ENCODE results near the gene OGG1. TPM values are rescaled to one million over a fixed set of nuclear protein-coding genes. Genes with fewer than 3 reads are reported as not detected.

OGG1 gene
- polyA plus RNA-seq, 2 of the 4 experiments (the other 2 are of a cell fraction) = 18.1 to 21.2 TPM

DNA sequence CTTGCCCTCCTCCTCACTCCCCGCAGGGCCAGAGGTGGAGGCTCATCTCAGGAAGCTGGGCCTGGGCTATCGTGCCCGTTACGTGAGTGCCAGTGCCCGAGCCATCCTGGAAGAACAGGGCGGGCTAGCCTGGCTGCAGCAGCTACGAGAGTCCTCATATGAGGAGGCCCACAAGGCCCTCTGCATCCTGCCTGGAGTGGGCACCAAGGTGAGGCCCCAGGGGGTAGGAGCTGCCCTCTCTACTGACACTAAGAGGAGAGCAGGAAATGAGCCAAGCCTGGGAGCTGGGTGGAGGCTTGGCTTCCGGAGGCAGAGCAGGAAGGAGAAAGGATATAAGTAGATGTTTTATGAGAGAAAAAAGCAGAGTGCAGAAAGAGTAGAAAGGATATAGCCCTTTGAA, 4.9 kb downstream of the OGG1 start:
- DNase-seq (ENCODE audit: low read depth in 1 of 2, low spot score in 1 of 2) (no peak), FAIRE-seq (no peak), ATAC-seq (no peak)
- Histone ChIP-seq H3K9me3 (no peaks in the 10 kb centered on the region), H3K4me3 (no peak overlapping the region), H3K4me2 (no peak overlapping the region), H3K4me1 (peaks cover 9% of the 10 kb centered on the region; the same call in 2 of the 3 replicates), H3K27ac (no peak overlapping the region)
- POLR2A ChIA-PET = interaction anchor here (0.6 kb wide), 1 partner anchor 177 kb away, joined by 3 read pairs; no protein-coding TSS in a partner anchor
- CTCF ChIA-PET = interaction anchor here (0.7 to 2.3 kb wide), 4 partner anchors 33 to 251 kb away, joined by 3 to 8 read pairs (median 4); no protein-coding TSS in a partner anchor
- 88% methylated on average over 8 of the region's 8 CpGs for WGBS (ENCODE audit: missing lambda C conversion rate)
- TF ChIP-seq CEBPB (IDR thresholded peaks at IDR 0.05) (no peak), ZFP36 (IDR thresholded peaks at IDR 0.05; ENCODE audit: borderline replicate concordance, partially characterized antibody) (no peak), ZSCAN20 (CRISPR knock-in tag; IDR thresholded peaks at IDR 0.05) (no peak), RAD21 (conservative IDR thresholded peaks at IDR 0.05 in 1 of 2, IDR thresholded peaks at IDR 0.05 in 1 of 2) (no peak), HDAC2 (IDR thresholded peaks at IDR 0.05) (no peak), JUN (IDR thresholded peaks at IDR 0.05) (no peak), TP53 (CRISPR knock-in tag; IDR thresholded peaks at IDR 0.05) (no peak), NR3C1 (IDR thresholded peaks at IDR 0.05) (no peak), GATA3 (IDR thresholded peaks at IDR 0.05; ENCODE audit: borderline replicate concordance) (no peak), HOXB5 (CRISPR knock-in tag; IDR thresholded peaks at IDR 0.05) (no peak), CBX2 (IDR thresholded peaks at IDR 0.05; ENCODE audit: borderline replicate concordance, low read depth) (no peak), PHF8 (IDR thresholded peaks at IDR 0.05; ENCODE audit: borderline replicate concordance, low read depth) (no peak), FOSL2 (IDR thresholded peaks at IDR 0.05) (no peak), FOSL2 (CRISPR knock-in tag; IDR thresholded peaks at IDR 0.05) (no peak), BHLHE40 (IDR thresholded peaks at IDR 0.05; ENCODE audit: low read depth, low read length) (no peak), POLR2A (IDR thresholded peaks at IDR 0.05; ENCODE audit: low read length) (no peak), POLR2AphosphoS2 (conservative IDR thresholded peaks at IDR 0.05; ENCODE audit: low read length) (no peak)
- TF ChIP-seq, protein P1, sequence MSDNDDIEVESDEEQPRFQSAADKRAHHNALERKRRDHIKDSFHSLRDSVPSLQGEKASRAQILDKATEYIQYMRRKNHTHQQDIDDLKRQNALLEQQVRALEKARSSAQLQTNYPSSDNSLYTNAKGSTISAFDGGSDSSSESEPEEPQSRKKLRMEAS (IDR thresholded peaks at IDR 0.05) = no peak
- TF ChIP-seq, protein P2, sequence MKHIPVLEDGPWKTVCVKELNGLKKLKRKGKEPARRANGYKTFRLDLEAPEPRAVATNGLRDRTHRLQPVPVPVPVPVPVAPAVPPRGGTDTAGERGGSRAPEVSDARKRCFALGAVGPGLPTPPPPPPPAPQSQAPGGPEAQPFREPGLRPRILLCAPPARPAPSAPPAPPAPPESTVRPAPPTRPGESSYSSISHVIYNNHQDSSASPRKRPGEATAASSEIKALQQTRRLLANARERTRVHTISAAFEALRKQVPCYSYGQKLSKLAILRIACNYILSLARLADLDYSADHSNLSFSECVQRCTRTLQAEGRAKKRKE (CRISPR knock-in tag; IDR thresholded peaks at IDR 0.05; ENCODE audit: low read depth) = no peak

DNA sequence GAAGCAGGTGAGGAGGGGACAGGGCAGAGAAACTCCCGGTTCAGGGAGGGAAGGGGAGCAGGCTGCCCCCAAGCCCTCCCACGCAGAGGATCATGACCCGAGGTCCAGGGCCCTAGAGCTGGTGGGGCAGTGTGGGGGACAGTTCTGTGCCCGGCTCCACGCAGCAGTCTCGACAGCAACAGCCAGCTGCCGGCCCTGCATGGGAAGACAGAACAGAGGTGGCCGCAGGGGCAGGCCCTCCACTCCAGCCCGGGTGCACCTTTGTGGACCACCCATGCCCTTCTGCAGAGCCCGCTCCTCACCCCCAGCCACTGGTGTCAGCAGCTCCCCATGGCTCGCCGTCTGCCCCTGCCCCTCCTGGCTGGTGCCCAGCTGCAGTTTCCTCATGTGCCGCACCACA, 7.7 kb downstream of the OGG1 start:
- TF ChIP-seq MAFK (IDR thresholded peaks at IDR 0.05; ENCODE audit: partially characterized antibody) (no peak), KDM1A (IDR thresholded peaks at IDR 0.05; ENCODE audit: low read depth) (no peak), HOXA7 (CRISPR knock-in tag; IDR thresholded peaks at IDR 0.05) (no peak), MYC (IDR thresholded peaks at IDR 0.05; ENCODE audit: borderline replicate concordance, low read length) (no peak), FOSB (CRISPR knock-in tag; IDR thresholded peaks at IDR 0.05) (no peak), HOXB13 (CRISPR knock-in tag; IDR thresholded peaks at IDR 0.05; ENCODE audit: low read depth) (no peak), HEYL (CRISPR knock-in tag; IDR thresholded peaks at IDR 0.05) (no peak), ZC3H11A (IDR thresholded peaks at IDR 0.05) (no peak), POLR2A (IDR thresholded peaks at IDR 0.05; ENCODE audit: low read length) (no peak)
- TF ChIP-seq, protein P3, sequence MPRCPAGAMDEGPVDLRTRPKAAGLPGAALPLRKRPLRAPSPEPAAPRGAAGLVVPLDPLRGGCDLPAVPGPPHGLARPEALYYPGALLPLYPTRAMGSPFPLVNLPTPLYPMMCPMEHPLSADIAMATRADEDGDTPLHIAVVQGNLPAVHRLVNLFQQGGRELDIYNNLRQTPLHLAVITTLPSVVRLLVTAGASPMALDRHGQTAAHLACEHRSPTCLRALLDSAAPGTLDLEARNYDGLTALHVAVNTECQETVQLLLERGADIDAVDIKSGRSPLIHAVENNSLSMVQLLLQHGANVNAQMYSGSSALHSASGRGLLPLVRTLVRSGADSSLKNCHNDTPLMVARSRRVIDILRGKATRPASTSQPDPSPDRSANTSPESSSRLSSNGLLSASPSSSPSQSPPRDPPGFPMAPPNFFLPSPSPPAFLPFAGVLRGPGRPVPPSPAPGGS (IDR thresholded peaks at IDR 0.05) = no peak
- ATAC-seq (no peak), FAIRE-seq (no peak), DNase-seq (ENCODE audit: low read depth in 1 of 2, low spot score in 1 of 2) (no peak)
- WGBS (ENCODE audit: missing lambda C conversion rate) = 83% methylated on average over 12 of the region's 13 CpGs
- H3K9me3 ChIP-seq = no peaks in the 10 kb centered on the region
- H3K4me3 ChIP-seq = no peak overlapping the region
- POLR2A ChIA-PET = no interaction called here
- H3K4me1 ChIP-seq = no peaks in the 10 kb centered on the region
- no peak overlapping the region for H3K4me2 ChIP-seq
- no peak overlapping the region for H3K27ac ChIP-seq
- CTCF ChIA-PET = interaction anchor here (0.7 to 1.1 kb wide), 2 partner anchors 8 to 404 kb away, joined by 3 read pairs; no protein-coding TSS in a partner anchor
